CD4-positive, alpha-beta T cell treated with Interleukin-12 subunit alpha and Interleukin-12 subunit beta, for 1 hour (primary cell): ENCODE measurements around the gene ERP27.

Experiments
- DNase-seq: peaks from one replicate; pipeline ENCODE4 v3.0.0-alpha.2; 2020

Gene ERP27

GRCh38 chr12:14959463-14959862 lies 21.1 kb upstream of the ERP27 start:
- DNase-seq = peak; percentile 29

- peak; percentile 48 for DNase-seq
Observed at GRCh38 chr12:14959126-14959440, 20.7 kb upstream of the ERP27 start.

GRCh38 chr12:14958361-14959125 lies 20.2 kb upstream of the ERP27 start:
- peak; percentile 53 for DNase-seq

- DNase-seq = peak; percentile 40
Observed at GRCh38 chr12:14957551-14958168, 19.3 kb upstream of the ERP27 start.

- no peak for DNase-seq
Observed at GRCh38 chr12:14956905-14957304, 18.6 kb upstream of the ERP27 start.

GRCh38 chr12:14956024-14956891 lies 17.9 kb upstream of the ERP27 start:
- DNase-seq = peak; percentile 41

- peak; percentile 48 for DNase-seq
Observed at GRCh38 chr12:14954269-14954668, 15.9 kb upstream of the ERP27 start.

GRCh38 chr12:14953752-14954151 lies 15.4 kb upstream of the ERP27 start:
- DNase-seq = no peak

GRCh38 chr12:14952299-14952921 lies 14.1 kb upstream of the ERP27 start:
- peak; percentile 88 for DNase-seq

- no peak for DNase-seq
Observed at GRCh38 chr12:14951851-14952250, 13.5 kb upstream of the ERP27 start.

GRCh38 chr12:14950982-14951746 lies 12.8 kb upstream of the ERP27 start:
- DNase-seq = peak; percentile 47

- DNase-seq = peak; percentile 29
Observed at GRCh38 chr12:14950421-14950820, 12.1 kb upstream of the ERP27 start.

- DNase-seq = peak; percentile 36
Observed at GRCh38 chr12:14949631-14950030, 11.3 kb upstream of the ERP27 start.

GRCh38 chr12:14948672-14949071 lies 10.3 kb upstream of the ERP27 start:
- DNase-seq = peak; percentile 89

GRCh38 chr12:14946861-14947260 lies 8.5 kb upstream of the ERP27 start:
- DNase-seq = no peak

GRCh38 chr12:14946162-14946561 lies 7.8 kb upstream of the ERP27 start:
- DNase-seq = no peak

GRCh38 chr12:14942196-14942931 lies 4.0 kb upstream of the ERP27 start:
- no peak for DNase-seq

GRCh38 chr12:14941369-14941768 lies 3.0 kb upstream of the ERP27 start:
- DNase-seq = no peak

- DNase-seq = peak; percentile 50
Observed at GRCh38 chr12:14937689-14938088, 648 bp downstream of the ERP27 start.

- DNase-seq = no peak
Observed at GRCh38 chr12:14937014-14937413, 1.3 kb downstream of the ERP27 start.

- DNase-seq = peak; percentile 36
Observed at GRCh38 chr12:14936224-14936861, 2.0 kb downstream of the ERP27 start.
